GM19467 (cell line): ENCODE results near the gene ERN1.
"Not testable (repeated sequence)": the region's sequence is repeated elsewhere in the genome, so short reads cannot be mapped to it uniquely, and the experiment has no call there.

Source experiments
- ATAC-seq: cut with Tn5 transposase; IDR thresholded peaks from one replicate; pipeline ENCODE4 v1.9.1; 2021; ENCODE audit warnings: mild to moderate bottlenecking, moderate library complexity; ENCODE audit not compliant: unreplicated experiment

ERN1 gene

DNA sequence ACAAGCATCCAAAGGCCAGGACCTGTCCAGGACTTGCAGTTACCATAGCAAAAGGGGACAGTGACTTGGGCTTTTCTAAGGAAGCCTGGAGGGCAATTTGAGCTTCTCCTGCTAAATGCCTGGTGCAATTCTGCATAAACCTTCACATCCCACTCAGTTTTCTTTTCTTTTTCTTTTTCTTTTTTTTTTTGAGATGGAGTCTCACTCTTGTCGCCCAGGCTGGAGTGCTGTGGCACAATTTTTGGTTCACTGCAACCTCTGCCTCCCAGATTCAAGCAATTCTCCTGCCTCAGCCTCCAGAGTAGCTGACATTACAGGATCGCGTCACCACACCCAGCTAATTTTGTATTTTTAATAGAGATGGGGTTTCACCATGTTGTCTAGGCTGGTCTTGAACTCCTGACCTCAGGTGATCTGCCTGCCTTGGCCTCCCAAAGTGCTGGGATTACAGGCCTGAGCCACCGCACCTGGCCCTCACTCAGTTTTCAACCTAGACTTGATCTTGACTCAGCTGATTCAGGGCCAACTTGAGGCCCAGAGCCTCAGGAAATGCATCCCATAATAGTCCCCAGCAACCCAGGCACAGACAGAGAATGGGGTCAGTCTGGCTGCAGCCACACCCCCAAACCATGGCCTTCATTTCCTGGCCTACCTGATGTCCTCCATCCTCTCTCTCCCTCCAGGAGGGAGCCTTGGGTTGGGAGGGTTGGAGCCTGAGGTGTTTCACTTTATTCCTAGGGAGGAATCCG lies 122.7 kb downstream of the ERN1 start:
- ATAC-seq: not testable (repeated sequence)

DNA sequence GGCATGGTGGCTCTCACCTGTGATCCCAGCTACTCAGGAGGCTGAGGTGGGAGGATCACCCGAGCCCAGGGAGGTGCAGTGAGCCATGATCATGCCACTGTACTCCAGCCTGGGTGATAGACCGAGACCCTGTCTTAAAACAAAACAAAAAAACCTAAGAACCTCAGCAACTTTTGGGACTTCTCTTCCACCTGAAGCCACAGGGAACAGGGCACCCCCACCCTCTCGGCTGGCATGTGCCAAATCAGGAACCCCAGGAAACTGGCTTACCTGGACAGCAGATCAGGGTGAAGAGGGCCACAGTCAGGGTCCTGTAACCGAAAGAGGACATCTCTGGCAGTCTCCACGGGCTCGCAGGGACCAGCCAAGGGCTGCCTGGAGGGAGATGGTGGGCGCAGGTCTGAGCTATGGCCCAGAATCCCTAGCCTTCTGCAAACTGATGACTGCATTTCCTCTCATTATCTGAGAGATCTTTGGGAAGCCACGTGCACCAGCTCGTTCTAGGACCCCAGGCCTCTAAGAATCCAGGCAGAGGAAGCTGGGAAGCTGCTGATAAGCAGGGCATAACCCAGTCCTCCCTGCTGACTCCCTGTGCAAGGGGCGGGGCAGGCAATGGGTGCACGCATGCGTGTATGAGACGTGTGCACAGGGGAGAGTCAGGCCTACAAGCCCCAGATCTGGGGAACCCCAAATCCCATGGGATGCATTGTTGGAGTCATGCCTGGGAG lies 123.4 kb downstream of the ERN1 start:
- ATAC-seq: no peak

DNA sequence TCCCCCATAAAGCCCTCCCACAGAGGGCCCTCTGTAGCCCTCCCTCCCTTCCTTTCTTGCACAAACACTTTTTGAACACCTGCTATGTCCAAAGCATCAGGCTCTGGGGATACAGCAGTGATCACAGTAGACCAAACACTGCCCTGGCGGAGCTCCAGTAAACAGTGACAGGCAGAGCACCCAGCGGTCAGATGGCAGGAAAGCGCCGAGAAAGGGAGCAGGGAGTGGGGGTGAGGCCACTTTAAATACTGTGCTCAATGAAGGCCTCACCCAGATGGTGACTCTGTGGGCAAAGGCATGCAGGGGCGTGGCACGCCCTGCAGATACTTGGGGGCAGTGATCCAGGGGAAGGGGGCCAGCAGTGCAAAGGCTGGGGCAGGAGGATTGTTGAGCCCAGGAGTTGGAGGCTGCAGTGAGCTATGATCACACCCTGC lies 124.2 kb downstream of the ERN1 start:
- ATAC-seq: no peak

DNA sequence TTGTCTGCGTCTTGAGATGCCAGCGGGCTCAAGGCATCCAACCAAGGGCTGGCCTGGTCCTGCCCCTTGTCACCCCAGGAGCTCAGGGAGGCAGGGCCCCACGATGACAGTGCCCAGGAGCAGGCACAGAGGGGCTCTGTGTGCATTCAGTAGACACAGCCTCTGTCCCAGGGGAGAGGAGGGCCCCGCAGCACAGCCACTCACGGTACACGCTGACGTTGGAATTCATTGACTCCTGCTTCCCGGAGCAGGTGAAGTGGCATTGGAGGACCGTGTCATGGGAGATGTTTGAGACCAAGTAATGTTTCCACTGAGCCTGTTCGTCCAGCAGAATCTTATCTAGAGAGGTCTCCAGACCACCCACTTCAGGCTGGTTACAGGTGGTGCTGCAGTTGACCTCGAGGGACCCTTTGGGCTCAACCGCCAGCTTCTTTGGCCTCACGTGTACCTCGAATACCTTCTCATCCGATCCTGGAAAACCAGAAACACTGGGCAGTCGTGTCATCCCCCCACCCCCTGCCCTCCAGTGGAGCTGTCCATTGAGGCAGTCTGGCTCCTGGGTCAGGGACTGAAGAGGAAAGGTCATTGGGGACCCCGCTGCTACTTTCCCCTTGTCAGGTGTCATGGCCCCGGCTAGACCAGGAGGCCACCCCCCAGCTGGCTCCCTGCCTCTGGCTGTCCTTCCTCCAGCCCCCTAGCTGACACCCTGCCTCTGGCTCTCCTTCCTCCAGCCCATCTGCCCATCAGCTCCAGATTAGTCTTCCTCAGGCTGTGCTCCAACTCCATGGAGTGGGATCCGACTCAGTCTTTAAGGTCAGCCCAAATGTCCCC lies 124.8 kb downstream of the ERN1 start:
- no peak for ATAC-seq

DNA sequence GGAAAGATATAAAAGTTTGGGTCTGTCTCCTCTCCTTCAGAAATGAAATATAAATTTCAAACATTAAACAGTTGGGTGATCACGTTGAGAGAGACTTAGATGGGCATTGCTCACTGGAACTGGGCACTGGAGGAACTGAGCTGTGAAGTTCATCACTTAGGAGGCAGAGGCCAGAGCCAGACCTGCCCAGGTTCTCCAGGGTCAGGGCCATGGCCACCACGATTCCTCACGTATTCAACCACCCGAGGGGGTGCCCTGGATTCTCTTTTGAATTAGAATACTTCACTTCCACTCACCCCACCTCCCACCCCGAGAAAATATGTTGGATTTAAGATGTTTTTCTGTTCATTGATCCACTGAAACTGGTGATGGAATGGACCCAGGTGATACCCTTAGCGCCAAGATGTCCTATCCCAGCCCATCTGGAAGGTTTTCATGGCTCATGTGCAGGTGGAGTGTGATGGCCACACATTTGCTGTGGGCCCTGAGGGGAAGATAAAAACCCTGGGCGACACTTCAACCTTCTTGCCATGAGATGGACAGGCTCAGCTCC lies 125.7 kb downstream of the ERN1 start:
- no peak for ATAC-seq

- ATAC-seq: no peak
These were observed 126.3 kb downstream of the ERN1 start for GRCh38 chr17:64003526-64004121.

DNA sequence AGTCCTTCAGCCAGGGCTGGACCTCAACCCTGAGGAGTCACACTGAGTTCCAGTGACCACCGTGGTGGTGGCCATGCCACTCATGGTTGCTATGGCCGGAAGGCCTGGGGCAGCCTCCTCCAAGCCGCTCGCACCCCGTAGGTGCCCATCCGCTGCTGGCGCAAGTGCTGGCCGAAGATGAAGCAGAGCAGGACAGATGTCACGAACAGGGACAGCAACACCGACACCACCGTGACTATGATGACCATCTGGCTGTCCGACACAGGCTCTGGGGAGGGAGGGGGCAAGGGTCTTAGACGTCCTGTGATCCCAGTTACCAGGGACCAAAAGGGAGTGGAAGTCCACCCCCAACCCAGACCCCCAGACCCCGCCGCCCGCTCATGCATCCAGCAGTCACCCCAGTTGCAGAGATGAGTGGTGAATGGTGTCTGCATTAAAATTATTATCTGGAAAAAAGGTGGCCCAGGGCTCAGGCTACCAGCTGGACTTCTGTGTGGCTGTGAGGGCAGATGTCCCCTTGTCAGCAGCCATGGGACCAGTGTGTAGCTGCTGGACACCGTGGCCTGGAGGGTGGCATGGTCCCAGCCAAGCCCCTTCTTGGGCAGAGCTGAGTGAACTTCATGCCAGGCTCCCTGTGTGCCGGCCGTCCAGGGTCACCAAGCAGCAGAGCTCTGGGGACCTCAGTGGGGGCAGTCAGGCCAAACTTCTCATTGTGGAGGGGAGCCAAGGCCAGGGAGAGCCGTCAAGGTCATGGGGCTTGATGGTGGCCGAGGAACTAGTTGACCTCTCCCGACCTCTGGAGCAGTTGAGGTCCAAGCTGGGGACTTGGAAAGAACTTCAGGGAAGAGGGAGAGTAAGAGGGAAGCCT lies 127.1 kb downstream of the ERN1 start:
- no peak for ATAC-seq

- ATAC-seq: no peak
These were observed 128.0 kb downstream of the ERN1 start for GRCh38 chr17:64001763-64002529.

- no peak for ATAC-seq
These were observed 128.8 kb downstream of the ERN1 start for GRCh38 chr17:64001091-64001579.

DNA sequence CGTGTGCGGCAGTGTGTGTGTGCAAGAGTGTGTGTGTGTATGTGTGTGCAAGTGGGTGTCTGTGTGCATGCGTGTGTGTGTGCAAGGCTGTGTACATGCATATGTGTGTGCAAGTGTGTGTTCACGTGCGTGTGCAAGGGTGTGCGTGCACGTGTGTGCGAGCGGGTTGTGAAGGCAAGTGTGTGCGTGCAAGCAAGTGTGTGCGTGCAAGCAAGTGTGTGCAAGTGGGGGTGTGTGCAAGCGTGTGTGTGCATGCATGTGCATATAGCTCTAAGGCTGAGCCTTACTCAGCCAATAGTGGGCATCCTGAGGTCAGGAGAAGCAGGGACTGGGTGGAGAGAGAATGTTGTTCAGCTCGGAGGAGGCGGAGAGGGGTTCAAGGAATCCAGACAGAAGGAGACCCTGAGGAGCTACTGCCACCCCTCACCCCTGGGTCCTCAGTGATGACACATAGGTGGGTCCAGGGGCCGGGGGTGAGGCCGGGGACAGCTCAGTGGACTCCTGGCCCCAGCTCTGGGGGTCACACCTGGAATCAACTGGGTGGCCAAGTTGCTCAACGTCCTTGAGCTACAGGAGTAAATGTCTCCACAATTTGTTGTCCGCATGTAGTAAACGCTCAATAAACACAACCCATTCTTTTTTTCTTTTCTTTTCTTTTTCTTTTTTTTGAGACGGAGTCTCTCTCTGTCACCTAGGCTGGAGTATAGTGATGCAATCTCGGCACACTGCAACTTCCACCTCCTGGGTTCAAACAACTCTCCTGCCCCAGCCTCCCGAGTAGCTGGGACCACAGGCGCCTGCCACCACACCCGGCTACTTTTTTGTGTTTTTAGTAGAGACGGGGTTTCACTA lies 130.0 kb downstream of the ERN1 start:
- ATAC-seq: no peak

GRCh38 chr17:63998721-63999679 lies 130.9 kb downstream of the ERN1 start:
- ATAC-seq: no peak

DNA sequence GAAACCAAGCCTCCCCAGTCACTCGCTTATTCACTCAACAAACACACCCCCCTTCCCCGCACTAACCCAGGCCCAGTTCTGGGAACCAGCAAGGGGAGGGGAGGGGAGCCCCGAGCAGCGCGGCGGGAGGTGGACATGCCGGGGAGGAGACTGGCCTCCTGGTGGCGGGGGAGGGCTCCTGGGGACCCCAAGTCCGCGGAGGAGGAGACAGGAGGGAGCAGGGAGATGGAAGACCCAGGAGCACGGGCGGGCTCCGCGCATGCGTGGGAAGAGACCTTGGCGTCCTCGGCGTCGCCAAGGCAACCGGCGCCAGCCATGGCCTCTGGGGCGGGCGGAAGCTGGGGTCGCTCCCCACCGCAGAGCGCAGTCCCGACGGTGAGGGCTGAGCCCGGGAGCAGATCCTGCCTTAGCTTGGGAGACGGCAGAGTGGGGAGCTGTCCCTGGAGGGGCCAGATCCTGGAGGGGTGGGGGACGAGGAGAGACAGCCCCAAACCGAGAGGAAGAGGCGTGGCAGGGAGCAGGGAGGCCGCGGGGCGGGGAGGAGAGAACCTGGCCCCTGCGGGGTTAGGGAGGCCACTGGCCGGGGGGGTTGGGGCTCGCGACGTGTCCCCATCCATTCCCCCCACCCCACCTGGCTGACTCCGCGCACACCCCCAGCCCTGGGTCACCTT lies 131.8 kb downstream of the ERN1 start, which contains the start of gene PRR29:
Gene PRR29 (plus strand): TSS at position 302 of the 671 bp plus-strand sequence. CDS start 14 bp downstream, at position 316.
- no peak for ATAC-seq

- ATAC-seq: no peak
These were observed 132.4 kb downstream of the ERN1 start for GRCh38 chr17:63997341-63998048.

DNA sequence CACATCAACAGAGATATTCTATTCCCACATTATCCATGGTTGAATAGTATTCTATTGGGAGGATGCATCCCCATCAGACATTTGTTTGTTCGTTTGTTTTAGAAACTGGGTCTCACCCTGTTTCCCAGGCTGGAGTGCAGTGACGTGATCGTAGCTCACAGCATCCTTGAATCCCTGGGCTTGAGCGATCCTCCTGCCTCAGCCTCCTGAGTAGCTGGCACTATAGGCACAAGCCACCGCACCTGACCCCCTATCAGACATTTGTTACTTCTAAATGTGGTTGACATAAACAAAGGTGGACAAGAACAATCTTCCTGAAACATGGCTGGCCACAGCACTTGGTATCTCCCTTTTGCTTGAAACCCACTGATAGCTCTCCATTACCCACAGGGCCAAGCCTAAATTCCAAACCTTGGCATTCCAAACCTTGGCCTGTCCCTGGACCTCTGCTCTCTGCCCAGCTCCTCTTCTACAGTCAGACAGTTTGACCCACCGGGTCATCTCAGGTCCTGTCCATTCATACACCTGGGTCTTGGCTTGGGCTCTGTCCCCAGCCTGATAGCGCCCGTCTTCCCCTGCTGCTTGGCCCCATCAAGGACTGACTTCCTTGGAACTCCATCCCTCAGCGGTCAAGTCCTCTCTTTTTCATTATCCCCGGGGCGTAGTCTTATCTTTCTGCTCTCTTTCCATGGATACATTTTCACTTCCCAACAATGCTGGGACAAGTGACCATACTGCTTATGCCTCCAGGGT lies 133.3 kb downstream of the ERN1 start:
- no peak for ATAC-seq

GRCh38 chr17:63995626-63996025 lies 134.3 kb downstream of the ERN1 start:
- ATAC-seq: no peak
